K562 (cell line): ENCODE measurements around the gene ZCCHC8. TPM values are rescaled to one million over a fixed set of nuclear protein-coding genes. Genes with fewer than 3 reads are reported as not detected.

Source experiments
- CEBPB ChIP-seq: fragments of 450-650 bp; IDR thresholded peaks from 2 replicates; pipeline ENCODE4 v1.6.1; 2016; ENCODE audit warnings: missing genetic modification characterization, missing compliant biosample characterization
- CEBPG ChIP-seq, 3 experiments: fragments of 200-800 bp in 1 of 3; sonication (Bioruptor generic) in 1 of 3; sonication (generic) in 1 of 3; formaldehyde crosslinking in 1 of 3; IDR thresholded peaks in 2 of 3; conservative IDR thresholded peaks in 1 of 3; 2 replicates each; pipeline versions ENCODE4 v1.6.1 to v1.8.0; 2016 to 2022; ENCODE audit warnings: missing compliant biosample characterization in 2 of 3, missing genetic modification characterization in 2 of 3, mild to moderate bottlenecking in 1 of 3, missing genetic modification reagents in 1 of 3
- CHD7 ChIP-seq: fragments of 200-600 bp; sonication (generic); IDR thresholded peaks from one replicate; pipeline ENCODE4 v1.6.1; 2012; ENCODE audit warnings: mild to moderate bottlenecking, low read depth, low read length, inconsistent platforms
- COPS2 ChIP-seq: fragments of 450-650 bp; conservative IDR thresholded peaks from 2 replicates; pipeline ENCODE4 v1.6.1; 2016; ENCODE audit warnings: mild to moderate bottlenecking, moderate library complexity
- FOS ChIP-seq: IDR thresholded peaks from 3 replicates; pipeline ENCODE4 v1.6.1; 2011; ENCODE audit not compliant: insufficient read length; ENCODE audit errors: extremely low read depth
- HNRNPUL1 ChIP-seq: fragments of 200-400 bp; formaldehyde crosslinking; IDR thresholded peaks from 2 replicates; pipeline ENCODE4 v1.6.1; 2017; ENCODE audit warnings: low read length
- KDM4B ChIP-seq, 2 experiments: fragments of 450-650 bp in 1 of 2; sonication (generic) in 1 of 2; IDR thresholded peaks; 2 replicates each; pipeline ENCODE4 v1.6.1; 2016 to 2017; ENCODE audit warnings: borderline replicate concordance in 2 of 2, antibody characterized with exemption in 1 of 2, low read depth in 1 of 2, mild to moderate bottlenecking in 1 of 2
- MXI1 ChIP-seq: IDR thresholded peaks from 2 replicates; pipeline ENCODE4 v1.6.1; 2011; ENCODE audit warnings: low read depth, mild to moderate bottlenecking, improper control_type of control experiment, low read length
- NFATC3 ChIP-seq: fragments of 450-650 bp; IDR thresholded peaks from 2 replicates; pipeline ENCODE4 v1.6.1; 2017; ENCODE audit warnings: mild to moderate bottlenecking
- POLR3G ChIP-seq: IDR thresholded peaks from 2 replicates; pipeline ENCODE4 v1.6.1; 2011; ENCODE audit not compliant: insufficient read length, insufficient replicate concordance; ENCODE audit errors: extremely low read depth
- PREB ChIP-seq: sonication (generic); formaldehyde crosslinking; IDR thresholded peaks from 2 replicates; pipeline ENCODE4 v1.8.1; 2023; ENCODE audit warnings: mild to moderate bottlenecking, missing genetic modification reagents
- SMARCA4 ChIP-seq: fragments of 450-650 bp; IDR thresholded peaks from 2 replicates; pipeline ENCODE4 v1.6.1; 2016
- ZBTB9 ChIP-seq: fragments of 450-650 bp; formaldehyde crosslinking; IDR thresholded peaks from 2 replicates; pipeline ENCODE4 v1.4.0; 2020; ENCODE audit warnings: mild to moderate bottlenecking, moderate library complexity
- ZNF347 ChIP-seq: fragments of 450-650 bp; formaldehyde crosslinking; IDR thresholded peaks from 2 replicates; pipeline ENCODE4 v1.4.0; 2020; ENCODE audit warnings: low read depth, mild to moderate bottlenecking, moderate library complexity
- ZNF384 ChIP-seq: IDR thresholded peaks from 2 replicates; pipeline ENCODE4 v1.6.1; 2012; ENCODE audit warnings: low read depth, low read length, improper control_type of control experiment
- polyA plus RNA-seq, 8 experiments: library from polyadenylated mRNA; depleted of rRNA in 4 of 8; stranded (reverse) in 5 of 8; unstranded in 3 of 8; fragments of >200 nt; fragmentation: Nextera tagmentation in 2 of 8; fragmentation: Illumina TruSeq in 1 of 8; extraction: Ambion mirVana in 2 of 8; extraction: Trizol in 1 of 8; gene quantifications; 2 replicates each; pipeline versions ENCODE4 v1.2.1 to v1.2.3, GENCODE V29; 2011 to 2014; ENCODE audit warnings: inconsistent platforms in 1 of 8, missing spikeins in 1 of 8
- total RNA-seq, 7 experiments: library from RNA; depleted of rRNA in 6 of 7; stranded (reverse); fragments of >200 nt in 6 of 7; fragmentation: Illumina TruSeq in 2 of 7; extraction: Trizol in 2 of 7; gene quantifications; 2 replicates each; pipeline versions ENCODE4 v1.2.1 to v1.2.3, GENCODE V29; 2011 to 2021; ENCODE audit warnings: low replicate concordance in 1 of 7

ZCCHC8 gene
- total and polyA plus RNA-seq, 9 of the 15 experiments (the other 6 are each of a cell fraction or from before 2014, with no cell fraction given), result 14.8 to 50.9 (median 34.1) TPM

- TF ChIP-seq ZNF384, result peak; percentile 52; the same call in 1 of the 2 replicates
- no peak for TF ChIP-seq ZNF347
- no peak for TF ChIP-seq COPS2
- peak; percentile 14 for TF ChIP-seq FOS
- no peak for TF ChIP-seq KDM4B (IDR thresholded peaks at IDR 0.05; ENCODE audit: borderline replicate concordance in 2 of 2, low read depth in 1 of 2)
- TF ChIP-seq CEBPG (CRISPR knock-in tag; IDR thresholded peaks at IDR 0.05), result peak; percentile 66
- peak in 1 of 2 experiments; percentile 85; a peak in 3 of 4 replicates for TF ChIP-seq CEBPG (tag; conservative IDR thresholded peaks at IDR 0.05 in 1 of 2, IDR thresholded peaks at IDR 0.05 in 1 of 2)
- TF ChIP-seq ZBTB9 (CRISPR knock-in tag), result no peak
- 0 out of 2 replicates have a peak, but pooled peaks have one; percentile 73 for TF ChIP-seq NFATC3
- no peak for TF ChIP-seq POLR3G
- TF ChIP-seq CHD7, result no peak
- TF ChIP-seq PREB, result no peak
- TF ChIP-seq SMARCA4, result 0 out of 2 replicates have a peak, but pooled peaks have one; percentile 36
- peak; percentile 61; the same call in 1 of the 2 replicates for TF ChIP-seq CEBPB (tag)
- no peak for TF ChIP-seq HNRNPUL1
- TF ChIP-seq MXI1, result no peak
Observed at GRCh38 chr12:122449317-122449716, 51.4 kb downstream of the ZCCHC8 start (continued).
